ENCODE measurements around the gene DDTL.
"Not testable (repeated sequence)": the region's sequence is repeated elsewhere in the genome, so short reads cannot be mapped to it uniquely, and the experiment has no call there.

GRCh38 chr22:23955886-23956285 is 10.8 kb upstream of the DDTL start:
- not testable (repeated sequence) for TF ChIP-seq CTCF, POLR2A (IDR thresholded peaks at IDR 0.05)
